Suprapubic skin (tissue), 4 donors: ENCODE data around the gene MRPL4. TPM values are rescaled to one million over a fixed set of nuclear protein-coding genes. Genes with fewer than 3 reads are reported as not detected.

ENCODE experiments used
- DNase-seq, 2 donors: peaks; one replicate each; pipeline ENCODE4 v3.0.0-alpha.2; 2019; ENCODE audit warnings: low spot score in 2 of 2
- H3K27ac ChIP-seq: fragments of 200-600 bp; sonication (generic); one replicate; pipeline ENCODE4 v1.5.1; 2019
- H3K27me3 ChIP-seq: fragments of 200-600 bp; sonication (generic); one replicate; pipeline ENCODE4 v1.5.1; 2019
- H3K36me3 ChIP-seq: fragments of 200-600 bp; sonication (generic); one replicate; pipeline ENCODE4 v1.5.1; 2019
- H3K4me1 ChIP-seq: fragments of 200-600 bp; sonication (generic); one replicate; pipeline ENCODE4 v1.5.1; 2019
- H3K4me3 ChIP-seq: fragments of 200-600 bp; sonication (generic); one replicate; pipeline ENCODE4 v1.5.1; 2019; ENCODE audit warnings: mild to moderate bottlenecking
- H3K9me3 ChIP-seq: fragments of 200-600 bp; sonication (generic); one replicate; pipeline ENCODE4 v1.5.1; 2019
- EP300 ChIP-seq: sonication (generic); formaldehyde crosslinking; IDR thresholded peaks from one replicate; pipeline ENCODE4 v1.6.1; 2017; ENCODE audit warnings: antibody characterized with exemption
- POLR2A ChIP-seq, 2 donors: fragments of 450-650 bp; IDR thresholded peaks; one replicate each; pipeline ENCODE4 v1.6.1; 2017; ENCODE audit warnings: antibody characterized with exemption in 2 of 2, mild to moderate bottlenecking in 2 of 2, moderate library complexity in 2 of 2
- POLR2AphosphoS5 ChIP-seq, 3 donors: sonication (generic); formaldehyde crosslinking; IDR thresholded peaks; one replicate each; pipeline ENCODE4 v1.6.1; 2017; ENCODE audit warnings: antibody characterized with exemption in 3 of 3
- WGBS: methylation state at CpG from one replicate; pipeline ENCODE4 v1.1.5; 2018; 5-methylcytosine and 5-hydroxymethylcytosine counted together
- total RNA-seq, 4 donors: library from RNA; depleted of rRNA; stranded (reverse); fragments of >200 nt; gene quantifications; one replicate each; pipeline ENCODE4 v1.1.0, GENCODE V29; 2016
- TF ChIP-seq, protein P1 (sequence below), 2 donors: fragments of 200-600 bp in 1 of 2; fragments of 450-650 bp in 1 of 2; sonication (generic) in 1 of 2; IDR thresholded peaks; one replicate each; pipeline ENCODE4 v1.5.1; 2016 to 2019; ENCODE audit warnings: antibody characterized with exemption in 2 of 2, mild to moderate bottlenecking in 1 of 2, moderate library complexity in 1 of 2

The MRPL4 gene
- total RNA-seq, 4 donors from 2014 or later, result 53.3 to 108 (median 77.3) TPM

DNA sequence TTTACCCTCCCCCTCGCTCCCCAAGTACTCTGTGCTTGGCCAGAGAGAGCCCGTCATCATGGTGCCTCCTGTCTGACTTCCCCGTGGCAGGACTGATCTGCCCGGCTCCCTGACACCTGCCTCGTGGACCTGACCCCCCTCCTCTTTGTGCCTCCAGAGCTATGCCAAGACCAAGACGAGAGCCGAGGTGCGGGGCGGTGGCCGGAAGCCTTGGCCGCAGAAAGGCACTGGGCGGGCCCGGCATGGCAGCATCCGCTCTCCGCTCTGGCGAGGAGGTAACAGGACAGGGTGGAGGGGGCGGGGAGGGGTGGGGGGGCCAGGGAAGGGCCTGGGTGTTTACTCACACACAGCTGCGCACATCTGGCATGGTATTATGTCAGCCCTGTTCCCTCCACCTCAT, 4.5 kb downstream of the MRPL4 start:
- WGBS, result 87% methylated on average over 5 of the region's 18 CpGs
- H3K9me3 ChIP-seq, result no peaks in the 10 kb centered on the region
- H3K27me3 ChIP-seq, result no peaks in the 10 kb centered on the region
- DNase-seq, result no peak
- TF ChIP-seq EP300, result no peak
- no peak for TF ChIP-seq POLR2AphosphoS5 (IDR thresholded peaks at IDR 0.05)
- H3K4me3 ChIP-seq, result no peak overlapping the region
- H3K27ac ChIP-seq, result no peak overlapping the region
- H3K36me3 ChIP-seq, result peaks cover 60% of the 10 kb centered on the region
- peaks cover 29% of the 10 kb centered on the region for H3K4me1 ChIP-seq

DNA sequence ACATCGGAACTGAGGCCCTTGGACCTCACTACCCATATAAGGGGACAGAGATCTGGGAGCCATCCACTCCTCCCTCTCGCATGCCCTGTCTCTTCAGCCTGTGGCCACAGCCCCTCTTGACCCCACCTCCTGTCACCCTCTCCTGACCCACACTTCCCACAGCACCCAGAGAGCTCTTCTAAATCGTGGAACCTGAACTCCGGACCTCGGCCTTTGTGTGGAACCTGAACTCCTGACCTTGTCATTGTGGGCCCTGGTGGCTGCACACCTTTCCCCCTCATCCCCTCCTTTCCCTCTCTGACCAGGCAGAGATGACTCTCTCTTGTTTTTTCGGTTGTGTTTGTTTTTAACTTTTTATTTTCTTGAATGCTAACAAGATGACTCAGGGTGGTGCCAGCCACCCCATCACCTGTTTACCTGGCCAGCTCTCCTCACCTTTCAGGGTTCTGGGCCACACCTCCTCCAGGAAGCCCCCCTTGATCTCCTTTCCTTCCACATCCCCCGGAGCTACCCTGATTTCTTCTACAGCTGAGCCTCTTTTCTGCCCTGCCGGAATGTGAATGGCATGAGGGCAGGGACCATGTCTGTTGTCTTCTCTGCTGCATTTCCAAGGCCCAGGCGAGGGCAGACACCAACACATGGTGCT, 5.1 kb downstream of the MRPL4 start:
- no peak for TF ChIP-seq POLR2AphosphoS5 (IDR thresholded peaks at IDR 0.05)
- TF ChIP-seq POLR2A (IDR thresholded peaks at IDR 0.05), result no peak
- TF ChIP-seq EP300, result no peak
- TF ChIP-seq, protein P1, sequence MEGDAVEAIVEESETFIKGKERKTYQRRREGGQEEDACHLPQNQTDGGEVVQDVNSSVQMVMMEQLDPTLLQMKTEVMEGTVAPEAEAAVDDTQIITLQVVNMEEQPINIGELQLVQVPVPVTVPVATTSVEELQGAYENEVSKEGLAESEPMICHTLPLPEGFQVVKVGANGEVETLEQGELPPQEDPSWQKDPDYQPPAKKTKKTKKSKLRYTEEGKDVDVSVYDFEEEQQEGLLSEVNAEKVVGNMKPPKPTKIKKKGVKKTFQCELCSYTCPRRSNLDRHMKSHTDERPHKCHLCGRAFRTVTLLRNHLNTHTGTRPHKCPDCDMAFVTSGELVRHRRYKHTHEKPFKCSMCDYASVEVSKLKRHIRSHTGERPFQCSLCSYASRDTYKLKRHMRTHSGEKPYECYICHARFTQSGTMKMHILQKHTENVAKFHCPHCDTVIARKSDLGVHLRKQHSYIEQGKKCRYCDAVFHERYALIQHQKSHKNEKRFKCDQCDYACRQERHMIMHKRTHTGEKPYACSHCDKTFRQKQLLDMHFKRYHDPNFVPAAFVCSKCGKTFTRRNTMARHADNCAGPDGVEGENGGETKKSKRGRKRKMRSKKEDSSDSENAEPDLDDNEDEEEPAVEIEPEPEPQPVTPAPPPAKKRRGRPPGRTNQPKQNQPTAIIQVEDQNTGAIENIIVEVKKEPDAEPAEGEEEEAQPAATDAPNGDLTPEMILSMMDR (IDR thresholded peaks at IDR 0.05), result no peak
- H3K4me3 ChIP-seq, result no peak overlapping the region
- H3K9me3 ChIP-seq, result no peaks in the 10 kb centered on the region
- no peak for DNase-seq
- peaks cover 29% of the 10 kb centered on the region for H3K4me1 ChIP-seq
- no peak overlapping the region for H3K27ac ChIP-seq
- H3K36me3 ChIP-seq, result peaks cover 60% of the 10 kb centered on the region
- WGBS, result 89% methylated on average over 9 of the region's 9 CpGs
- no peaks in the 10 kb centered on the region for H3K27me3 ChIP-seq

DNA sequence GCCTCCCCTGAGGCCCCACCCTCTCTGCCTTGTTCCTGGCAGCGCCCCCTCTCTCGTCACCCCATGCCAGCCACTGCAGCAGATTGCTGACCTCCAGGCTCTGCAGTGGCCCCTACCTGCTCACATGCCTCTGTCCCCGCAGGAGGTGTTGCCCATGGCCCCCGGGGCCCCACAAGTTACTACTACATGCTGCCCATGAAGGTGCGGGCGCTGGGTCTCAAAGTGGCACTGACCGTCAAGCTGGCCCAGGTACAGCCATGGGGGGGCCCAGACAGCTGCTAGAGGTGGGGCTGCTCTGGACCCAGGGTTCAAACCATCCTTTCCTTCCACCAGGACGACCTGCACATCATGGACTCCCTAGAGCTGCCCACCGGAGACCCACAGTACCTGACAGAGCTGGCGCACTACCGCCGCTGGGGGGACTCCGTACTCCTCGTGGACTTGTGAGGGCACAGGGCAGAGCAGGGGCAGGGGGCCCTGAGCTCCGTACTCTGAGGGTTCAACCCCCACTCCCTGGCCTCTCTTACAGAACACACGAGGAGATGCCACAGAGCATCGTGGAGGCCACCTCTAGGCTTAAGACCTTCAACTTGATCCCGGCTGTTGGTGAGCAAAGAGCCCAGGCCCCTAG, 6.2 kb downstream of the MRPL4 start:
- no peaks in the 10 kb centered on the region for H3K9me3 ChIP-seq
- peaks cover 60% of the 10 kb centered on the region for H3K36me3 ChIP-seq
- no peak overlapping the region for H3K27ac ChIP-seq
- TF ChIP-seq POLR2AphosphoS5 (IDR thresholded peaks at IDR 0.05) (no peak), POLR2A (IDR thresholded peaks at IDR 0.05) (no peak), EP300 (no peak)
- TF ChIP-seq, protein P1 (IDR thresholded peaks at IDR 0.05), result no peak
- H3K27me3 ChIP-seq, result no peaks in the 10 kb centered on the region
- WGBS, result 87% methylated on average over 7 of the region's 18 CpGs
- no peak overlapping the region for H3K4me3 ChIP-seq
- DNase-seq, result no peak
- H3K4me1 ChIP-seq, result peaks cover 20% of the 10 kb centered on the region

DNA sequence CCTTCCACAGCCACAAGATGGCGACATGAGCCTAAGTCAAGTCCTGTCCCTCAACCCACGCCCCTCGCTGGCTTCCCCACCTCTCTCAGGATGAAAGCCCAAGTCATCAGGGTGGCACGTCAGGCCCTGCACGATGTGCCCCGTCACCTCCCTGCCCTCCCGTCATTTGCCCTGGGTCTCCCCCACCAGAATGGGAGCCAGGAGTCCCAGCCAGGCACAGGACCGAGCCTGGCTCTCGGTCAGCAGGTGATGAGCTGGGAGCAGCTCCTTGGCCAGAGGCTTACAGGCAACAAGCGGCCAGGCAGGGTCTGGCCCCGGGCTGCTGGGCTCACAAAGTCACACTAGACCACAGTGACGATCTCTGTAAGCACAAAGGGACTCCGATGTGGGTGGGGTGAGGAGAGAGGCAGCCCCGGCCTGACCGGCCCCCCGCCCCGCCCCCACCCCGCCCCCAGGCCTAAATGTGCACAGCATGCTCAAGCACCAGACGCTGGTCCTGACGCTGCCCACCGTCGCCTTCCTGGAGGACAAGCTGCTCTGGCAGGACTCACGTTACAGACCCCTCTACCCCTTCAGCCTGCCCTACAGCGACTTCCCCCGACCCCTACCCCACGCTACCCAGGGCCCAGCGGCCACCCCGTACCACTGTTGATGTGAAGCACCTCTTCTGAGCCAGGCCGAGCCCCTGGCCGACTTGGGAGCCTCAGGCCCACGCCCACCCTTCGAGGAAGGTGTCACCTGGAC, 7.3 kb downstream of the MRPL4 start:
- TF ChIP-seq, protein P1 (IDR thresholded peaks at IDR 0.05), result peak; percentile 59 to 63
- TF ChIP-seq EP300, result no peak
- no peaks in the 10 kb centered on the region for H3K9me3 ChIP-seq
- no peaks in the 10 kb centered on the region for H3K27me3 ChIP-seq
- 41% methylated on average over 17 of the region's 32 CpGs for WGBS
- H3K36me3 ChIP-seq, result peaks cover 51% of the 10 kb centered on the region
- H3K4me1 ChIP-seq, result peaks cover 16% of the 10 kb centered on the region
- H3K4me3 ChIP-seq, result no peak overlapping the region
- peak overlapping the region; percentile 38 for H3K27ac ChIP-seq
- DNase-seq, result peak; percentile 90 to 95

DNA sequence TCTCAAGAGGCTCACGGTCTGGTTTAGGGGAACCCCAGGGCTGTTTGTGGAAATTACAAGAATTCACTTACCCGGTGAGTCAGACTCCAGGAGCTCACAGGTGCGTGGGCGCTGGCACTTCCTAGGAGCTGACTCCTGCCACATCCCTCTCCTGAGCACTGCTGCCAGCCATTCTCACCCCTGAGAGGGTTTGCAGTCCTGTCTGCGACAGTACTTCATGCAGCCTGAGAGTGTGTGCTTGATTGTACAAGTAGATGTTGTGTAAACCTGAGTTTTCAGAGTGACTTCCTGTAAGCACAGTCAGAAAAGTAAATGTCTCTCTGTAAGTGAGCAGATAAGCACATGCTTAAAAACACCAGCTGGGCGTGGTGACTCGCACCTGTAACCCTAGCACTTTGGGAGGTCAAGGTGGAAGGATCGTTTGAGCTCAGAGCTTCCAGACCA, 8.1 kb downstream of the MRPL4 start:
- H3K4me3 ChIP-seq, result no peak overlapping the region
- WGBS, result 32% methylated on average over 7 of the region's 8 CpGs

More for the DNA sequence above, 8.1 kb downstream of the MRPL4 start:
- Histone ChIP-seq H3K27me3 (no peaks in the 10 kb centered on the region), H3K4me1 (peaks cover 16% of the 10 kb centered on the region), H3K36me3 (peaks cover 43% of the 10 kb centered on the region), H3K27ac (no peak overlapping the region), H3K9me3 (no peaks in the 10 kb centered on the region)
- TF ChIP-seq POLR2AphosphoS5 (IDR thresholded peaks at IDR 0.05), result no peak
- TF ChIP-seq, protein P1 (IDR thresholded peaks at IDR 0.05), result no peak
- no peak for TF ChIP-seq EP300
- TF ChIP-seq POLR2A (IDR thresholded peaks at IDR 0.05), result no peak
- DNase-seq, result no peak
